Endothelial cell of umbilical vein (primary cell): ENCODE measurements around the gene OR6K3. TPM values are rescaled to one million over a fixed set of nuclear protein-coding genes. Genes with fewer than 3 reads are reported as not detected.

ENCODE experiments used
- BruUV-seq: library from RNA; stranded (reverse); fragments of 400-500 nt; replicated peaks from 2 replicates; lab custom pipeline; 2021; lab: Mats Ljungman, UMichigan
- CTCF ChIA-PET: fragments of 300-600, 350-600 bp; sonication (Branson Sonifier 250); formaldehyde crosslinking; loops from one replicate; lab custom pipeline; 2021; ENCODE audit warnings: antibody characterized with exemption, inconsistent platforms; lab: Charles Lee
- POLR2A ChIA-PET: fragments of 300-600, 350-600 bp; sonication (Branson Sonifier 250); formaldehyde crosslinking; loops from one replicate; lab custom pipeline; 2021; ENCODE audit warnings: antibody characterized with exemption, inconsistent platforms; lab: Charles Lee
- DNase-seq: peaks from one replicate; pipeline ENCODE4 v3.0.0-alpha.2; 2011; ENCODE audit warnings: low read depth, low spot score
- FAIRE-seq: peaks from 2 replicates; lab custom pipeline; 2011; peaks lifted over from hg19 to GRCh38; lab: Jason Lieb, UNC
- H2AFZ ChIP-seq: 2 replicates; pipeline ENCODE4 v1.6.0; 2012; ENCODE audit warnings: low read depth, low read length, control low read depth, inconsistent platforms
- H3K27ac ChIP-seq: 2 replicates; pipeline ENCODE4 v1.5.1; 2011; ENCODE audit warnings: low read depth, mild to moderate bottlenecking, control low read depth, low read length, moderate library complexity; ENCODE audit not compliant: insufficient read depth
- H3K27me3 ChIP-seq, 2 experiments: 2 replicates each; pipeline versions ENCODE4 v1.6.0 to v1.6.1; 2011; ENCODE audit warnings: low read length in 2 of 2, mixed read lengths in 1 of 2; ENCODE audit not compliant: control insufficient read depth in 2 of 2, insufficient read depth in 2 of 2
- H3K36me3 ChIP-seq, 2 experiments: 2 replicates in 1 of 2; 3 replicates in 1 of 2; pipeline ENCODE4 v1.5.1; 2011; ENCODE audit warnings: low read length in 2 of 2, mild to moderate bottlenecking in 1 of 2, moderate library complexity in 1 of 2; ENCODE audit not compliant: control insufficient read depth in 2 of 2, insufficient read depth in 2 of 2; ENCODE audit errors: extremely low read depth in 1 of 2
- H3K4me1 ChIP-seq: 3 replicates; pipeline ENCODE4 v1.5.1; 2011; ENCODE audit warnings: mild to moderate bottlenecking, low read length; ENCODE audit not compliant: control insufficient read depth, insufficient read depth; ENCODE audit errors: extremely low read depth
- H3K4me2 ChIP-seq: 2 replicates; pipeline ENCODE4 v1.6.1; 2011; ENCODE audit warnings: low read length, control low read depth, mixed read lengths; ENCODE audit not compliant: insufficient read depth
- H3K4me3 ChIP-seq, 3 experiments: fragments of 200-600 bp in 1 of 3; sonication (generic), shearing (Covaris generic) in 1 of 3; replicated peaks in 1 of 3; 2 replicates each; pipeline ENCODE4 v1.5.1; 2011 to 2016; ENCODE audit warnings: control low read depth in 3 of 3, low read length in 3 of 3, mild to moderate bottlenecking in 2 of 3, inconsistent platforms in 1 of 3, low read depth in 1 of 3, moderate library complexity in 1 of 3; ENCODE audit not compliant: insufficient read depth in 1 of 3
- H3K79me2 ChIP-seq: 2 replicates; pipeline ENCODE4 v1.6.0; 2012; ENCODE audit warnings: low read length, inconsistent platforms; ENCODE audit not compliant: control insufficient read depth, insufficient read depth
- H3K9ac ChIP-seq: replicated peaks from 2 replicates; pipeline ENCODE3; 2011; ENCODE audit warnings: low read length, control low read depth; ENCODE audit not compliant: insufficient read depth; ENCODE audit errors: extremely low read depth
- H3K9me1 ChIP-seq: replicated peaks from 3 replicates; pipeline ENCODE4 v1.6.0; 2011; ENCODE audit warnings: mild to moderate bottlenecking, low read length; ENCODE audit not compliant: control insufficient read depth, insufficient read depth; ENCODE audit errors: extremely low read depth
- H3K9me3 ChIP-seq: replicated peaks from 2 replicates; pipeline ENCODE4 v1.5.1; 2012; ENCODE audit warnings: low read length, inconsistent platforms; ENCODE audit not compliant: control insufficient read depth, insufficient read depth
- H4K20me1 ChIP-seq: replicated peaks from 2 replicates; pipeline ENCODE3; 2011; ENCODE audit warnings: mild to moderate bottlenecking, low read length; ENCODE audit not compliant: control insufficient read depth, insufficient read depth; ENCODE audit errors: extremely low read depth
- CTCF ChIP-seq, 2 donors: IDR thresholded peaks; 1 replicate in 1 of 2; 2 replicates in 1 of 2; pipeline ENCODE4 v1.5.1; 2011; ENCODE audit warnings: low read length in 2 of 2, mild to moderate bottlenecking in 2 of 2, moderate library complexity in 2 of 2, control low read depth in 1 of 2, inconsistent platforms in 1 of 2, low read depth in 1 of 2; ENCODE audit not compliant: insufficient read depth in 1 of 2; ENCODE audit errors: extremely low read depth in 1 of 2
- EZH2 ChIP-seq: IDR thresholded peaks from 2 replicates; pipeline ENCODE4 v1.6.1; 2012; ENCODE audit warnings: borderline replicate concordance, low read depth, mild to moderate bottlenecking, moderate library complexity, low read length, inconsistent platforms; ENCODE audit not compliant: severe bottlenecking
- FOS ChIP-seq: IDR thresholded peaks from 2 replicates; pipeline ENCODE4 v1.6.1; 2011; ENCODE audit warnings: mild to moderate bottlenecking, low read length, moderate library complexity, borderline replicate concordance; ENCODE audit not compliant: insufficient read depth
- GATA2 ChIP-seq: IDR thresholded peaks from 2 replicates; pipeline ENCODE4 v1.7.0; 2011; ENCODE audit warnings: low read depth, mild to moderate bottlenecking, moderate library complexity, mixed read lengths, low read length; ENCODE audit not compliant: insufficient read length, insufficient read depth
- JUN ChIP-seq: IDR thresholded peaks from 2 replicates; pipeline ENCODE4 v1.6.1; 2011; ENCODE audit warnings: borderline replicate concordance, low read depth; ENCODE audit not compliant: insufficient read length, insufficient read depth
- MAX ChIP-seq: IDR thresholded peaks from 2 replicates; pipeline ENCODE4 v1.6.1; 2011; ENCODE audit not compliant: insufficient read depth, insufficient read length
- MYC ChIP-seq: IDR thresholded peaks from one replicate; pipeline ENCODE4 v1.6.1; 2011; ENCODE audit warnings: mild to moderate bottlenecking, low read depth, low read length
- POLR2A ChIP-seq: IDR thresholded peaks from 2 replicates; pipeline ENCODE4 v1.6.1; 2012; ENCODE audit warnings: low read depth, mild to moderate bottlenecking, control low read depth, low read length
- POLR2AphosphoS5 ChIP-seq: IDR thresholded peaks from 2 replicates; pipeline ENCODE4 v1.6.1; 2012; ENCODE audit warnings: low read depth, mild to moderate bottlenecking, control low read depth, low read length, moderate library complexity; ENCODE audit not compliant: insufficient read depth
- dilution Hi-C: fragments of 300-500 bp; cut with MboI; formaldehyde crosslinking; loops from one replicate; pipeline ENCODE4 v1.15.0; 2019; ENCODE audit warnings: low sequenced_read_pairs; ENCODE audit not compliant: extremely low pct_ligation_motif_present
- intact Hi-C: fragments of 100-400 bp; cut with micrococcal nuclease; formaldehyde crosslinking; loops from one replicate; pipeline ENCODE4 v1.10.0; 2022
- polyA plus RNA-seq, 4 experiments: library from polyadenylated mRNA; depleted of rRNA in 3 of 4; stranded (reverse) in 3 of 4; unstranded in 1 of 4; fragments of >200 nt; gene quantifications; 2 replicates each; pipeline versions ENCODE4 v1.2.1 to v1.2.3, GENCODE V29; 2011 to 2012; ENCODE audit warnings: missing spikeins in 1 of 4
- total RNA-seq: library from RNA; stranded (reverse); gene quantifications from 2 replicates; pipeline ENCODE4 v1.2.3, GENCODE V29; 2021

OR6K3 gene
- total and polyA plus RNA-seq, 2 donors (not counting 3 experiments of a cell fraction or from before 2014, with no cell fraction given), result not detected

GRCh38 chr1:158700552-158700951 is 20.0 kb downstream of the OR6K3 start, which contains the start of gene OR6K2:
Gene OR6K2 (minus strand): TSS chr1:158700652. CDS start chr1:158700652, 0 bp downstream.
- no peaks in the 10 kb centered on the region for H3K9me1 ChIP-seq
- no peak within 1 kb of the TSS for H3K4me2 ChIP-seq
- no peaks in the 10 kb centered on the region for H3K36me3 ChIP-seq
- no peaks in the 10 kb centered on the region for H4K20me1 ChIP-seq
- H3K27me3 ChIP-seq, result no peaks in the 10 kb centered on the region
- ChIA-PET POLR2A (no interaction called here), CTCF (no interaction called here)
- H3K4me3 ChIP-seq, result no peak within 1 kb of the TSS
- dilution Hi-C loops, result no loop called here
- intact Hi-C loops, result no loop called here
- H2AFZ ChIP-seq, result no peak within 1 kb of the TSS
- H3K9me3 ChIP-seq, result no peaks in the 10 kb centered on the region
- no peak within 1 kb of the TSS for H3K27ac ChIP-seq
- no peak for TF ChIP-seq FOS
- no TSS peak for BruUV-seq
- FAIRE-seq, result no peak
- H3K4me1 ChIP-seq, result no peaks in the 10 kb centered on the region
- no peaks in the 10 kb centered on the region for H3K79me2 ChIP-seq
- DNase-seq, result no peak
- H3K9ac ChIP-seq, result no peak within 1 kb of the TSS

- TF ChIP-seq POLR2A (no peak), MYC (no peak), POLR2AphosphoS5 (no peak), MAX (no peak), GATA2 (no peak), FOS (no peak), EZH2 (no peak), CTCF (IDR thresholded peaks at IDR 0.05; ENCODE audit: extremely low read depth in 1 of 2, insufficient read depth in 1 of 2, low read depth in 1 of 2, low read length in 2 of 2) (no peak), JUN (no peak)
- dilution Hi-C loops, result no loop called here
- Histone ChIP-seq H3K4me3 (no peak overlapping the region), H3K9me1 (no peaks in the 10 kb centered on the region), H2AFZ (no peak overlapping the region), H3K27me3 (no peaks in the 10 kb centered on the region), H3K4me2 (no peak overlapping the region), H3K9ac (no peak overlapping the region), H3K79me2 (no peaks in the 10 kb centered on the region), H3K36me3 (no peaks in the 10 kb centered on the region), H4K20me1 (no peaks in the 10 kb centered on the region), H3K9me3 (no peaks in the 10 kb centered on the region), H3K27ac (no peak overlapping the region), H3K4me1 (no peaks in the 10 kb centered on the region)
- BruUV-seq, result no TSS peak
- DNase-seq (no peak), FAIRE-seq (no peak)
- ChIA-PET CTCF (no interaction called here), POLR2A (no interaction called here)
- intact Hi-C loops, result no loop called here
Observed at GRCh38 chr1:158694596-158694995, 25.9 kb downstream of the OR6K3 start.
